A204.1 (cell line): ENCODE results near the gene MSRB3.
"Not testable (repeated sequence)": the region's sequence is repeated elsewhere in the genome, so short reads cannot be mapped to it uniquely, and the experiment has no call there.

Source experiments
- FAIRE-seq: peaks from 2 replicates; lab custom pipeline; 2012; peaks lifted over from hg19 to GRCh38; lab: Jason Lieb, UNC

The MSRB3 gene

DNA sequence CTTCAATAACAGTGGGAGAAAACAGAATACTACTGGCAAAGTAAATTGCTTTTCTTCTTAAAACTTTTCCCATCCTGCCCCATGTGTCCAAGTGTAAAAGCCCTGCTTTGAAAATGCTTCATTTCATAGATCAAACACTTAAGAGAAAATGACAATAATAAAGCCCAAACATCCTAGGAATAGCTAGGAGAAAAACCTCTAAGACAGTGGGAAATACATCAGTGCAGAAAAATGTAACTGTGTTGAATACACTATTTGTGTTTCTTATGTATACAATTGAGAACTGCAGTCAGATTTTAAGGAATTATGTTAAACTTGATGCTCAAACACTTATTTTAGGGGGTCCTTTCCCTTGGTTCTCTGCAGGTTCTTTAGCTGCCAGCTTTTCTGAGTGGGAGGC is 181.1 kb downstream of the MSRB3 start:
- no peak for FAIRE-seq

DNA sequence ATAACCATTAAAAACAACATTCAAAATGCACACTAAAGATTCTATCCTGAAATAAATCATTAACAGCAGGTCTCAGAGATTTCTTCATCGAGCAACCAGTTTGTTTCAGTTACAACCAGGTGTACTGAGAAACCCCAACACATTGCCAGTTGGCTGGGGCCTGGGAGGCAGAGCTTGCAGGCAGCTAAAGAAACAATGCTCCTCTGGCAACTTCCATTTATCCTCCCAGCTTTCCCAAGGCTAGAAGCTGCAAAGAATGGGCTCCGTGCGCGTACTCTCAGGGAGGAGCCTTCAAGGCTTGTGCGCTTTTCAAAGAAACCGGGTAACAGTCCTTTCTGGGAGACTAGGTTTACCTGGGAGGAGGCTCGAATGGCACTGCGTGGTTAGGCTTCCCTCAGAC is 181.6 kb downstream of the MSRB3 start:
- no peak for FAIRE-seq

DNA sequence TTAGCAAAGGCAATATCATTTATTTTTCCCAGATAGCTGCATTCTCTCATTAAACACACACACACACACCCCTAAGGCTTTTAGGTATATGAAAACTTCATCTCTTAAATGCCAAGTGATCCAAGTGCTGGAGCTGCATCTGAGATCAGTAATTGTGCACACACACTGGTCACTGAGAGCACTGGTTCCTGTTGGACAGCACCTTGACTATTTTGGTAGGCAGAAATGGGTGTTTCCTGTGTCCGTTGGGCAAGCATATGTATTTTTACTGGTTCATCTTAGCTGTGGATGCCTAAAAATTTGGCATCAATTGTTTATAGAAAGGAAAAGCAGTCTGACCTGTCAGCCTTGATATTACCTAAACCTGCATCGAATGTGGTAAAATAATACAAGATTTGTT is 182.5 kb downstream of the MSRB3 start:
- no peak for FAIRE-seq

DNA sequence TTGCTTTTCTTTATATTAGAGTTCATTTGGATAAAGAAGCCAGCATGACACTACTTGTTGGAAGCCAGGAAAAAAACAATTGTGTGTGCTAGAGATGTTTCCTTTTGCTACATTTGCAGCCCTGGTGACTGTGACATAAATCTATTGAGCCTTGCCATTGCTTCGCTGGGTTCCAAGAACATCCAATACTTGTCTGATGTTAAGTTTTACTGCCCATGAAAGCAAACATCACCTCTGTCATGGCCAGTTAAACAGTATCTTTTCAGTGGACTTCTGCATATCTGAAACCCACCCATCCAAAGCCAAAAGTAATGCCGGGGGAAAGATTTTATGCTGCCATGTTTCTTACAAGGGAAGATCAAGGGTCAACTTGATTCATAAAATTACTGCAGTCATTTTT is 184.0 kb downstream of the MSRB3 start:
- no peak for FAIRE-seq

DNA sequence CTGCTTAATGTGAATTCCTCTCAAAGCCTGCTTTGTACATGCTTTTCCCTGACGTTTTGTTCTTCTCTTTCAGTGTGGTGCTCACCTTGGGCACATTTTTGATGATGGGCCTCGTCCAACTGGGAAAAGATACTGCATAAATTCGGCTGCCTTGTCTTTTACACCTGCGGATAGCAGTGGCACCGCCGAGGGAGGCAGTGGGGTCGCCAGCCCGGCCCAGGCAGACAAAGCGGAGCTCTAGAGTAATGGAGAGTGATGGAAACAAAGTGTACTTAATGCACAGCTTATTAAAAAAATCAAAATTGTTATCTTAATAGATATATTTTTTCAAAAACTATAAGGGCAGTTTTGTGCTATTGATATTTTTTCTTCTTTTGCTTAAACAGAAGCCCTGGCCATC is 184.6 kb downstream of the MSRB3 start:
- no peak for FAIRE-seq

DNA sequence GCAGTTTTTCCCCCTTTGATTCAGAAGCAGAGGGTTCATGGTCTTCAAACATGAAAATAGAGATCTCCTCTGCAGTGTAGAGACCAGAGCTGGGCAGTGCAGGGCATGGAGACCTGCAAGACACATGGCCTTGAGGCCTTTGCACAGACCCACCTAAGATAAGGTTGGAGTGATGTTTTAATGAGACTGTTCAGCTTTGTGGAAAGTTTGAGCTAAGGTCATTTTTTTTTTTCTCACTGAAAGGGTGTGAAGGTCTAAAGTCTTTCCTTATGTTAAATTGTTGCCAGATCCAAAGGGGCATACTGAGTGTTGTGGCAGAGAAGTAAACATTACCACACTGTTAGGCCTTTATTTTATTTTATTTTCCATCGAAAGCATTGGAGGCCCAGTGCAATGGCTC is 185.1 kb downstream of the MSRB3 start:
- FAIRE-seq = no peak

DNA sequence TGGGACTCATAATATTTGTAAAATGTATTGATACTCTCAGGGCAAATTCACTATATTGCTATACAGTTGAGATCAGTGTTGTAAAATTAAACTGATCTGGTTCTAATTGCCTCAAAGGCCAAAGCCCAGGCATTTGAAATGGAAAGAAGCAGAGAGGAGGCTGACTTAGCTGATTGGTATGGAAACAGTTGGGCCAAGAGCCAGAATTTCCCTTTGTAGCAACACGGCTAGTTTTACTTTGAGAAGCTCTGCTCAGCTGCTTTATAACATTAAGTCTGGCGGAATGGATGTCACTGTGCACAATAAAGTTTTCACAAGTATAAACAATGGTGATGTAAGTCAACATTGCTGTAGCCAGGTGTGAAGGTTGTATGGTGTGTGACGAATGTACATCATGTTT is 186.4 kb downstream of the MSRB3 start:
- FAIRE-seq = no peak

DNA sequence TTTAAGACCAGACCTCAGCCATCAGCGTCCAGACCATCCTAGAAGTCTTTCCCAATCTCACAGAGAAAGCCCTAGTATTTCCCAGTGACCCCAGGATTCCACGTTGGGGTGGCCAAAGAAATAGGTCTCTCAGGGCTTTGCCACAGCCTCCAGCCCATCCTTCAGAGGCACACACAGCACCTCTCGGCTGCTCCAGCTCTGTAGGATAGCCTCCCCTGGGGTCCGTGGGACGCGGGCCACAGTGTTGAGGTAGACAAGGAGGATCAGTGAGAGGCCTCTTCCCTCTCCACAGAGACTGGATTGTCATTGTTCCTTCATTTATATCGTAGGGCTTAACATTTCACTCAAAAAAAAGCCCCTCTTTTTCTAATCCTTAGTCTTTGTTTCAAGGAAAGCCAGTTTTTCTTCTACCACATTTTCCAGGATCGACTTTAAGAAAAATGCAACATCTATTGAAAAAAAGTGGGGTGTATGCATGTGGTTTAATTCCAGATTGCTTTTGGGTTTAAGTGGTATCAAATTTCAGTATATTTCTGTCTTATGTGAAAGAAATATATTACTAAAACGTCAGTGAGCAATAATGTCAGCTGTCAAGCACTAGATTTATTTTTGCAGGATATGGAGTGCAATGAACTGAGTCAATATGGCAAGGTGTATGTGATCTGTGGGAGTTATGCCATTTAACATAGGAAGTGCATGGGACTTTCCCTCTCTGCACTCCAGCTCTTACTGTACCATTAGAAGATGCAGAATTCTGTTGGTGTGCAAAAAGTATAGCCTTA is 187.5 kb downstream of the MSRB3 start:
- no peak for FAIRE-seq

DNA sequence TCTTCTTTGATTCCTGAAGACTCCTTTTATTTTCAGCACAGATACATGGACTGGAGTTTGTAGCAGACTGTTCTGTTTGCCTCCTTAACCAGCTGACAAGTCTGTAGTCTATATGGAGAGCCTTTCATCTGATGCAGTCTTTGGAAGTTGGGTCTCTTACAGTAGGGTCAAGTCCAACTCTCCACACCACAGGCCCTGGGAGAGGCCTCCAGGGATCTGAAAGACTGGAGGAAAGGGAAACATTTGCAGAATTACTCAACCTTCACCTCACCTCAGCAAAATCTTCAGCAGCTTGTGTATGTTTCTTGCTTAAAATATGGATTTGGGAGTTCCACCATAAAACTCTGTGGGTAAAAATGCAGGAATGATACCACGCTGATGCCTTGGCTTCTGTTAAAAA is 188.4 kb downstream of the MSRB3 start:
- no peak for FAIRE-seq

DNA sequence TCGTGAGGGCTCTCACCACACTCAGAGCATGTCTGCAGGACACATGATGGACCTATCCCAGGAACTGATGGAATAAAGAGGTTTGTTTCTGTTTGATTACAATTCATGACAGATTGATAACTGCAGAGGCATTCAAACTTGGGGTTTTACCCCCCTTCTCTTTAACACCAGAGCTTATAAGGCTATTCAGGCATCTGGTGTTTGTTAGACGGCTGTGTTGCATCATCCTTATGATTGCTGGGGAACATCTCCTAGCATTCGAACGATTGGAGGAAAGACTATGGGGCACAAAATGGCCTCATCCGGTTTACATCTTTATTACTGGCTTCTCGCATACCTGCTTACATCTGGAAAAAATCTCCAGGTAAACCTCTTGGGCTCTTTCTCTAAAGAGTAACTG is 191.8 kb downstream of the MSRB3 start:
- no peak for FAIRE-seq

DNA sequence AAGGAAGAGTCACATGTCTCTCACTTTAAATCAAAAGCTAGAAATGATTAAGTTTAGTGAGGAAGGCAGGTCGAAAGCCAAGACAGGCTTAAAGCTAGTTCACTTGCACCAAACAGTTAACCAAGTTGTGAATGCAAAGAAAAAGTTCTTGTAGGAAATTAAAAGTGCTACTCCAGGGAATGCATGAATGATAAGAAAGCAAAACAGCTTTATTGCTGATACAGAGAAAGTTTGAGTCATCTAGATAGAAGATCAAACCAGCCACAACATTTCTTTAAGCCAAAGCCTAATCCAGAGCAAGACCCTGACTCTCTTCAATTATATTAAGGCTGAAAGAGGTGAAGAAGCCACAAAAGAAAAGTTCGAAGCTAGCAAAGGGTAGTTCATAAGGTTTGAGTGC is 193.6 kb downstream of the MSRB3 start:
- FAIRE-seq = peak; percentile 9

DNA sequence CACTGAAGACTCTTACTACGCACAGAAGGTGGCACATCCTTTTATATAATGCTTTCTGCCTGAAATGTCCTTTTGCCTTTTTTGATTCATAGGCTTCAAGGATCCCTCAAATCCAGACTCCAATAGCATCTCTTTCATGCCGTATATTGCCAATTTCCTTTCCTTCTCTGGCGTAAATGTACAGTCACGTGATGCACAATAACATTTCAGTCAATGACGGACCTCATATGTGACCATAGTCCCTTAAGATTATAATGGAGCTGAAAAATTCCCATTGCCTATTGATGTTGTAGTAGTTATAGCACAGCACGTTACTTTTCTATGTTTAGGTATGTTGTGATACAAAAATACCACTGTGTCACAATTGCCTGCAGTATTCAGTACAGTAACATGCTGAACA is 196.3 kb downstream of the MSRB3 start:
- FAIRE-seq = no peak

DNA sequence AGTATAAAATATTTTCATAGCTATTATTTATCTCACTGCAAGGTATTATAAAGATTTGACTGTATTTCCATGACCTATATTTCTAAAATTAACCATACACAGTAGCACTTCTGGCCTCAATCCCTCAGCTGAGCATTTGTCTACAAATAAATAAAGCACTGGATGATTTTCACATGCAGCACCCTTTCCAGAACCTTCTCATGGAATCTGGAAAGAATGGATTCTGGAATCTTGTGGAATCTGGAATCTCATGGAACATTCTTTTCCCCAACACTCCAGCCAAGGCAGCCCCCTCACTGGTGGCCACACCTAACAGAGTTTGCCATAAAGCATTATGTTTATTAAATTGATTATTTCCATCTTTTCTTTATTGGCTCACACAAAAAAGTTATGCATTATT is 199.2 kb downstream of the MSRB3 start:
- no peak for FAIRE-seq

DNA sequence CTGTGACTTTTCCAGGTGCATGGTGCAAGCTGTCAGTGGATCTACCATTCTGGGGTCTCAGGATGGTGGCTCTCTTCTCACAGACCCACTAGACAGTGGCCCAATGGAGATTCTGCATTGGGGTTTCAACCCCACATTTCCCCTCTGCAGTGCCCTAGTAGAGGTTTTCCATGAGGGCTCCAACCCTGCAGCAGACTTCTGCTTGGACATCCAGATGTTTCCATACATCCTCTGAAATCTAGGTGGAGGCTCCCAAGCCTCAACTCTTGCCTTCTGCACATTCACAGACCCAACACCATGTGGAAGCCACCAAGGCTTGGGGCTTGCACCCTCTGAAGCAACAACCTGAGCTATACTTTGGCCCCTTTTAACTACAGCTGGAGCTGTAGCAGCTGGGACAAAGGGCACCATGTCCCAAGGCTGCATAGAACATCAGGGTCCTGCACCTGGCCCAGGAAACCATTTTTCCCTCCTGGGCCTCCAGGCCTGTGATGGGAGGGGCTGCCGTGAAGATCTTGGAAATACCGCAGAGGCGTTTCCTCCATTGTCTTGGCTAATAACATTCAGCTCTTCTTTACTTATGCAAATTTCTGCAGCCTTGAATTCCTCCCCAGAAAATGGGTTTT is 205.5 kb downstream of the MSRB3 start:
- FAIRE-seq = not testable (repeated sequence)

DNA sequence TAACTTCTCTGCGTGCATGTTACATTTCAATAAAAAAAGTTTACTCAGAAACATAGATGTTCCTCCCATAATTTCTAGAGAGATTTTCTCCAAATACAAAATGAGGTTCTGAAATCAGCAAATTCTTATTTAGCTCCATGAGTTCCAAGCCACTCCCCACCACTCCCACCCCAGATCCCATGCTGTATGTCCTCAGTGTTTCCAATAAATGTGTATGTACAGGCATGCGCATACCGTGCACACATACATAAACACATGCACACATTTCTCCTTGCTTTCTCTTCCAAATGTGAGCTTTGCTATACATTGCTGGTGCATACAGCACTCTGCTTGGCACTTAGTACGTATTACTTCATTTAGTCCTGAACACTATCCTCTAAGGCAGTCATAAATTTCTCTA is 209.7 kb downstream of the MSRB3 start:
- FAIRE-seq = no peak

DNA sequence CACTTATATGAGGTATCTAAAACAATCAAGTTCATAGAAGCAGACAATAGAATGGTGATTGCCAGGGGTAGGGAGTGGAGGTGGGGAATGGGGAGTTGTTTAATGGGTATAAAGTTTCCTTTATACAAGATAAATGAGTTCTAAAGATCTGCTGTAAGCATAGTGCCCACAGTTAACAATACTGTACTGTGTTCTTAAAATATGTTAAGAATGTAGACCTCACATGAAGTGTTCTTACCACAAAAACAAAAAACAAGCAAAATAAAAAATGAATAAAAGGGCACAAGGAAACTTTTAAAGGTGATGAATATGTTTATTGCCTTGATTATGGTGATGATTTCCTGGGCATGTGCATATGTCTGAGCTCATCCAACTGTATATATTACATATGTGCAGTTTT is 211.8 kb downstream of the MSRB3 start:
- FAIRE-seq = no peak

DNA sequence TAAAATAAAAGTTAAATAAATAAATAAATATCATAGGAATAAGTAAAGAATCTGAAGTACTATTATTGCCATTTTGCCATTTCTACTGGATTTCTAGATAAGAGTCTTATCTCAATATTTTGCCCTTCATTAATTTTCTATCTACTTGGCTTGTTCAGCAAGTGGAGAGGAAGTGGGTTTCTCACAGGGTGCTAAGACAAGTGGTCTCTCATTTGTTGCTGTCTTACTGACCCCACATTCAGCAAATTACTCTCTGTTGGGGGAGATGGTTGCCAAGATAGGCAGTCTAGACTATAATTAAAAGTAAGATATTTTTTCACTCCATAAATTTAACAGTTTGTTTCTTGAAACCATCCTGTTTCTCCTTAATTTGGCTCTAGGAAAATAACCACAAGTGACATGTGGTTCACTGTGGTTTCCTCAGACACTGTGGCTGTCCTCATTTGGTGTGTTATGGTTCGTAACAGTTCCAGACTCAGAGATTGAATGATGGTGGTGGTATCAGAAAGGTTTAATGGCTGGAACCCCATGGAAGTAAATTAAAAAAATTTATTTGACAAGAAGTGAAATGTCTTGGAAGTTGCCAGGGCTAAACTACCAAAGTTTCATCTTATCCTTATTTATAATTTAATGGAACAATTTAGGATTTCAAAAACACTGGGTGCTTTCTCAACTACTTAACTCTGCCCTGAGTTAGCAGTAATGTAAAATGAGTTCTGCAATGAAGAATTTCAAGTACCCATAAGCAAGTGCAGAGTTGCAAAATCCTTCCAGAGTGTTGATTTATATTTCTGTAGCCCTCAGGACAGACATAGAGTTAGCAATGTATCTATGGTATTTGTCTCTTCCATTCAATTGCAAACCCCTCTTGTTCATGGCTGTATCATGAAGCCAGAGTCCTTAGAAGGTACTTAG is 214.8 kb downstream of the MSRB3 start:
- FAIRE-seq = no peak

DNA sequence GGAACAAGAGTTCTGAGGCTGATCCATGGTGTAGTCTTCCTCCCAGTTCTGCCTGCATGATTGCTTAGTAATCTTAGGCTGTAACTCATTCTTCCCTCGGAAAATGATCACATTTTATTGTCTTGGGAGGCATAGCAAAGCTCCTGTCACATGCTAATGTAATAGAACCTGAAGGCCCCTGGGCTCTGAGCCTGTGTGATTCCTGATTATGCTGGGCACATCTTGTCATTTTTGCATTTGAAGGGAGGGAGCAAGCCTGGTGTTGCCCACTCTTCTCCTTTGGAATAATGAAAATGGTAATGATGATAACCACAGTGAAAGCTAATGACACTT is 215.4 kb downstream of the MSRB3 start:
- no peak for FAIRE-seq

DNA sequence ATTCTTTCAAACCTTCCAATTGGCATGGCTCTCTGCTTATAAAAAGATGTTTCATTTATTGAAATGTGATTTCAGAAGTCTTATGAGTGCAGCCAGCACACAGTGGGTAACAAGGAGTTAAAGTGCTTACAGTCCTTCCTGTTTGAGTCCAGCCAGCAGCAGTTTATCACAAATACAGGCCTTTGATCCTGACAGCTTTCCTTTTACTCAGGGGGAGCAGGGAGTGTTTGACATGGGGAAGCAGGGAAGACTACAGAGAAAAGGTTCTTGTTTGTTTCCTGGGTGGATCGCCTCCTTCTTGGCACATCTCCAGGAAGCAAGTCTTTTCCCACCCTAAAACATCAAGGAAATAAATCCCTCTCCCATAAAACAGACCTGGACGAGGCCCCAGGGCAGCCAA is 216.1 kb downstream of the MSRB3 start:
- FAIRE-seq = no peak

DNA sequence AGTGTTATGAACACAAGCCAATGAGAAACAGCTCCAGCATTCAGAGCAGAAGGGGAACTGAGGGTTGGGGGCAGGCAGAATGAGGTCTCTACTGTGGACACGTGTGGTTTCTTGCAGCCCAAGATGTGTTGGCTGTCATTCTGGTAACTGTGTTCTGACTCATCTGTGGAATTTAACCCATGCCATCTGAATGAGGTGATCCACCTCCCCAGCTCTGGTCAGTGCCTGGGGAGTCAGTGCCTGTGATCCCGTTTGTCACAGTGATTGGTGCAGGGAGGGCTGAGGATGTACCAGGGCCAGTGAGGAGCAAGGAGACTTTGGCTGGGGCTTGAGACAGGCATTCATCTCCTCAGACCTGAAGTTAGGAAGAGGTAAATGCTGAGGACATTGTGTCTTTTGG is 216.8 kb downstream of the MSRB3 start:
- FAIRE-seq = no peak

DNA sequence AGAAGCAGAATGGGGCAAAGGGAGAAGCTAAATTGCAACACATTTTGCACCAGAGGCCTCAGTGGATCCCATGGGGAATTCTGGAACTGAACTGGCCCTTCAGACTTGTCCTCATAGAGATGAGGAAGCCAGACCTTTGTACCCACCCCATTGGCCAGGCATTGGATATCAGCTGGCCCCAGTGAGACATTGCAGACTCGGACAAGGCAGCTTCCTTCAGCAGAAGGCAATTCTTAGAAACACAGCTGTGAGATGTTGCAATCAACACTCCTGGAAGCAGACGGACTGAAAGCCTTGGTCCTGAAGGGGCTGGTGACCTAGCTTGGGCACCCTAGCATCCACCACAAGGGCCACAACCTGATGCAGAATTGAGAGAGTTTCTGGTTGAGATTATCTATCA is 218.1 kb downstream of the MSRB3 start:
- FAIRE-seq = no peak

DNA sequence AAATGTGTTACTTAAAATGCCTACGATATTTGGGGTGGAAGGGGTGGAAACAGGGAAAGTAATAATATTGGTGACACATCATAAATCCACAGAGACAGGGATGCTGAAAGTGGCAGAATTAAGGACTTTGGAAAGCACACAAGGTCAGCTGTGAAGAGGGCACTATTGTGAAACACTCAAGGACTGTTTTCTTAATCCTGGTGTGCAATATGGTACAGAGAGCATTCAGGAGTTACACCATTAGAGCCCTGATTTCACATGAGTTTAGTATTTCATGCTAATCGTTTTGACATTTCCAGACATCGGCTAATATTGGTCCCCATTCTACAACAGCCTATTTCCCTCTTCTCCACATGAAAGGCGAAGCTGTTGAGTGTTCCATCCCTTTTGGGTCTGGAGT is 219.2 kb downstream of the MSRB3 start:
- no peak for FAIRE-seq

DNA sequence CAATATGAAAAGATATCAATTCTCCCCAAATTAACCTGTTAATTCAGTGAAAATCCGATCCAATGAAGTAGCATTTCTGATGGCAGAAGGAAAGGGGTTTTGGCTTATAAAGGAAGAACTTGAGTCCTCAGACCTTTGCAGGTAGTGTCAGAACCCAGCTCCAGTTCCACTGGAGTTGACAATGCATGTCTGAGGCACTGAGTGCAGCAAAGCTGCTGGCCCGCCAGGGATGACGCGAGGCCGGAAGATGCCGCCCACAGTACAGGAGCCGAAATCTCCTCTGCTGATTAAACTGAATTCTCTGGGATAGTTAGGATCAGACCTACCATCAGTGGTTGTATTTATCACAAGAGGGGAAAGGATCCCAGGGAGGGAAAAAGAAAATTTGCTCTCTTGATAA is 220.7 kb downstream of the MSRB3 start:
- no peak for FAIRE-seq
